Stimulated activated CD4-positive, alpha-beta T cell treated with anti-CD3 and anti-CD28 coated beads, Interleukin-15, amount 100 ng/mL, for 1 hour (primary cell): ENCODE results near the gene PDGFC.

Experiments used
- DNase-seq, 2 donors: peaks; one replicate each; pipeline ENCODE4 v3.0.0-alpha.2; 2020; ENCODE audit warnings: low read depth in 1 of 2, low spot score in 1 of 2

PDGFC gene

GRCh38 chr4:156974264-156974663, 2.7 kb upstream of the PDGFC start:
- DNase-seq: no peak

- DNase-seq: no peak
Observed at GRCh38 chr4:156972379-156973015, 898 bp upstream of the PDGFC start.

GRCh38 chr4:156971165-156971675, 379 bp downstream of the PDGFC start:
- no peak for DNase-seq

GRCh38 chr4:156970501-156971164, 966 bp downstream of the PDGFC start:
- DNase-seq: no peak

- no peak for DNase-seq
Observed at GRCh38 chr4:156969911-156970310, 1.7 kb downstream of the PDGFC start.

- DNase-seq: no peak
Observed at GRCh38 chr4:156969101-156969500, 2.5 kb downstream of the PDGFC start.

- DNase-seq: no peak
Observed at GRCh38 chr4:156968479-156968984, 3.1 kb downstream of the PDGFC start.

- DNase-seq: no peak
Observed at GRCh38 chr4:156966836-156967235, 4.8 kb downstream of the PDGFC start.

- DNase-seq: no peak
Observed at GRCh38 chr4:156963419-156963818, 8.2 kb downstream of the PDGFC start.

- DNase-seq: no peak
Observed at GRCh38 chr4:156962528-156962974, 9.0 kb downstream of the PDGFC start.

- no peak for DNase-seq
Observed at GRCh38 chr4:156962058-156962358, 9.6 kb downstream of the PDGFC start.

- no peak for DNase-seq
Observed at GRCh38 chr4:156961196-156962057, 10.2 kb downstream of the PDGFC start.

- DNase-seq: no peak
Observed at GRCh38 chr4:156959298-156959702, 12.3 kb downstream of the PDGFC start.

GRCh38 chr4:156958276-156959074, 13.1 kb downstream of the PDGFC start:
- no peak for DNase-seq

GRCh38 chr4:156957556-156957955, 14.0 kb downstream of the PDGFC start:
- no peak for DNase-seq

- DNase-seq: no peak
Observed at GRCh38 chr4:156956826-156957368, 14.7 kb downstream of the PDGFC start.

- no peak for DNase-seq
Observed at GRCh38 chr4:156956359-156956758, 15.2 kb downstream of the PDGFC start.

GRCh38 chr4:156954587-156954986, 17.0 kb downstream of the PDGFC start:
- no peak for DNase-seq

- no peak for DNase-seq
Observed at GRCh38 chr4:156953951-156954350, 17.6 kb downstream of the PDGFC start.

GRCh38 chr4:156953001-156953400, 18.6 kb downstream of the PDGFC start:
- DNase-seq: no peak
